Stimulated activated CD8-positive, alpha-beta memory T cell treated with anti-CD3 and anti-CD28 coated beads, Interleukin-15, amount 100 ng/mL, for 1 hour (primary cell): Measurements from ENCODE around the gene KLHL17.

Source experiments
- DNase-seq: peaks from one replicate; pipeline ENCODE4 v3.0.0-alpha.2; 2020; ENCODE audit warnings: low read depth

The KLHL17 gene

DNA sequence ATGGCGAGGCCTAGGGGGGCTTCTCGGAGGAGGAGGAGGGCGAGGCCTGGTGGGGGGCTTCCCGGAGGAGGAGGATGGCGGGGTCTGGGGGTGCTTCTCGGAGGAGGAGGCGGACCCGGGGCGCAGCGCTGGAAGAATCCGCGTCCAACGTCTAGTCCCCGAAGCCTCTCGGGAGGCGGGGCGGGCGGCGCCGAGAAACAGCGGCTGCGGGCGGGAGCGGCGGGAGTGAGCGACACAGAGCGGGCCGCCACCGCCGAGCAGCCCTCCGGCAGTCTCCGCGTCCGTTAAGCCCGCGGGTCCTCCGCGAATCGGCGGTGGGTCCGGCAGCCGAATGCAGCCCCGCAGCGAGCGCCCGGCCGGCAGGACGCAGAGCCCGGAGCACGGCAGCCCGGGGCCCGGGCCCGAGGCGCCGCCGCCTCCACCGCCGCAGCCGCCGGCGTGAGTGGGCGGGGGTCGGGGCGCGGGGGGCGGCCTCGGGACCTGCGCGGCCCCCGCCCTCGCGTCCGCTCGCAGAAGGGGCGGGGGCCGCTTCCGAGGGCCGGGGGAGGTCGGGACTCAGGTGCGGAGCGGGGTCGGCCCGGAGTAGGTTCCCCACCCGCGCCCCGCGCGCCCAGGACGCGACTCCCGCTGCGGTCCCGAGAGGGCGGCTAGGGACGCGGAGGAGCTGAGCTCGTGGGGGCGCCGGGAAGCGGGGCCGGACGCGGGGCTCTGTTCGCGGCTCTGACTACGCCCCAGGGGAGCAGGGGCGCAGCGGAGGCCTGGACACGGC lies at the start of gene KLHL17:
KLHL17 (plus strand) TSS at position 222 of the 769 bp plus-strand sequence; CDS start at position 332, 110 bp downstream.
- peak; percentile 51 for DNase-seq

DNA sequence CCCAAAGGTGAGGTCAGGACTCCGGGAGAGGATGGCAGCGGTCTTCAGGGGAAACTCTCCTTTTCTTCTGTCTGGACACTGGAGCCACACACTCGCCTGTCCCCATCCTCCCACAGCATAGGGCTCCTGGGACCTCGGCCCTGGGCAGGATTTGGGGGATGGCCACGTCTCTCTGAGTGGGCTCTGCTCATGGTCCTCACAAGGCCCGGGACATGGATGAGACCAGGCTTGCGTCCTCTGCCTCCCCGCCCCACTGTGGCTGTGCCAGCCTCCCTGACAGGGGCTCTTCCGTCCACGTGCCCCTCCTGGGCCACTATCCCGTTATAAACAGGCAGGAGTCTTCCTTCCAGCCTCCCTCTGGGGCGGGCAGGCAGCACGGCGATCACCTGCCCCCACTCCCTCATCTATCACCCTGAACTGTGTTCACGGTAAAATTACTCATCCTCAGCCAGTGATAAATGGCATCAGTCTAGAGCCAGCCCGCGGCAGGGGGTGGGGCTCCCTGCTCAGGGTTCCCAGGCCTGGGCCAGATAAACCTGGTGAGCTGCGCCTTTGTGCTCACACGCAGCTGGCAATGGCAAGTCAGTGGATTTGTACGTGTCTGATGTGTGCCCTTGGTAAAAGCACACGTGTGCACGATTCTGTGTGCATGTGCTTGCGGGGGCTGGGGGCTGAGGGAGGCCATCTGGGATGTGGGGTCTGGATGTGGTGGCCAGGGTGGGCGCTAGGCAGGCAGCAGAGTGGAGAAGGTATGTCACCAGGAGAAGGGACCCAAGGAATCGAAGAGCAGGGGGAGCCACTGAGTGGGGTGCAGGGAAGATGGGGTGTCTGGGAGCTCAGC lies 49.3 kb upstream of the KLHL17 start:
- no peak for DNase-seq

DNA sequence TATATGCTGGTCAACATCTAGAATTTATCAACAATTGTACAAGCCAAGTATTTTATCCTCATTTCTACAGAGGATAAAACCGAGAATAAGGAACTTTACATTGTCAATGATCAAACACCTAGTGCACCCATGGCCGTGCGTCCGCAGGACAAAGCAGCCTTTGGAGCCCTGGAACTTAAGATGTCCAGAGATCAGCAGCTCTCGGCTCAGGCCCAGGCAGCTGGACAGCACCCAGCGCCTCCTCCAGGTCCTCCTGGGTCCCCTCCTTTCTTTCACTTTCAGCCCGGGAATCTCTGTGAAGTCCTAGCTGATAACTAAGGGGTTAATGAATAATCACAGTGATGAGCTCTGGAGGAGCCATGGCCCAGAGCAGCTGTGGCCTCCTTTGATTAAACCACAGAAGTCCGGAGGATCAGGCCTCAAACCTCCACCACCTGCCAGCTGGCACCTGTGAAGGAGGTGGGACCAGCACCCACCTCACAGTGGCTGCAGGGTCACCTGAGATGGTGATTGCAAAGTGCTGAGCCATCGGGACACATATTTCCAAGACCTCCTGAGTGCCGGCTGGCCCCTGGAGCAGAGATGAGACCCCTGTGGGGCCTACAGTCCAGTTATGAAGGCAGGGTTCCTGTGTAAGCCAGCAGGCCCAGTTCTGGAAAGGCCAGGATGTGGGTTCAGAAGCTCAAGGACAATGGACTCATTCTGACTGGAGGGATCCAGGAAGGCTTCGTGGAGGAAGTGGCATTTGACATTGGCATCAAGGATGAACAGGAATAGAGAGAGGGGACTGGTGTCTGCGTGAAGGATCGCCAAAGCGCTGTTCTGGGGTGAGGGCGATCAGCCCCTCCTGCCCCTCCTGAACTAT lies 48.3 kb upstream of the KLHL17 start:
- no peak for DNase-seq

DNA sequence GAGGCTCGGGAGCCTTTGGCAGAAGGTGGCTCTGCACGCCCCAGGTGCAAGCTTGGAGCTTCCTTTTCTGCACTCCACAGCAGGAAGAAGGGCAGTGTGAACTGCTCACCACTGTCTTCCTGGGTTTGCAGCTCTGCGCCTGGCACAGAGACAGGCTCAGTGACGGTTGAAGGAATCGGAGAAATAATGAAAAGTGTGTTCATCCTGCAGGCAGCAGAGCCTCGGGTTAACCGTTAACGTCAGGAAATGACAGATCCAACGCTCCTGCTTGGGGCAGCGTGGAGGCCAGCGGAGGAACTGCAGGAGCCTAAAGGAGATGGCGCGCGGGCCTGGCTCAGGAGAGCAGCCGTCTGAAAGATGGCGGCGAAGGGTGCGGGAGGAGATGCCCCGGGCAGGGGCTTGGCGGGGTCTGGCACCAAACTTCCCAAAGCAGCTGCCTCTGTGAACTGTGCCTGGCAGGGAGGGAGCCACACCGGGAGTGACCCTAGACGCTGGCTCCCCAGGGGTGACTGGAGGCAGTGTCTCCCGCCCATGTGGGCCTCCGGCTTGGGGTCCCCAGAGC lies 47.6 kb upstream of the KLHL17 start:
- no peak for DNase-seq

DNA sequence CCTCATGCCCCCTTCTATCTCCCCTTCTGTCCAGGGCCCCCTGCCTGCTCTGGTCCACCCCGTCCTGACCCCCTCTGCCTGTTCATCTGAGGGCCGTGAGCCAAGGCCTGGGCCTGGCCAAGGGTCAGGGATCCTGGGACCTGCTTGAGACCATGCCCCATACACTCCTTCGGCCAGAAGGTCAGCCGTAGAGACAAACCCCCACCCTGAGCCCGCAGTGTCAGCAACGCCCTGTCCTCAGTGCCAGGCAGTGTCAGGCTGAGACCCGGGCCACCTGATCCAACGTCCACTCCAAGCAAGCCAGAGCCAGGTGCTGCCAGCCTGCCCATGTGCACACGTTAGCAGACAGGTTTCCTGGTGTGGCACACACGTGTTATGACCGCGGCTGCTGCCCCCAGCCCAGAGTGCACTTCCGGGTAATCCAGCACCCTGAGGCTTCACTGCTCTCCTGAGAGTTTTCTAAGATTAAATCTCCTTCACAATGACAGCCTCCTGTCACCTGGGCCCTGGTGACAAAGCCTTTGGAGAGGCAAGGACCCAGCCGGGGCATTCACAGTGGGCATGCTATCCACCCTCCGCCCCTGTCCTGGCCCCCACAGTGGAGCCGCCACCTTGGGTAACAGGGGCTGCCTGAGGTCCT lies 46.8 kb upstream of the KLHL17 start:
- no peak for DNase-seq

DNA sequence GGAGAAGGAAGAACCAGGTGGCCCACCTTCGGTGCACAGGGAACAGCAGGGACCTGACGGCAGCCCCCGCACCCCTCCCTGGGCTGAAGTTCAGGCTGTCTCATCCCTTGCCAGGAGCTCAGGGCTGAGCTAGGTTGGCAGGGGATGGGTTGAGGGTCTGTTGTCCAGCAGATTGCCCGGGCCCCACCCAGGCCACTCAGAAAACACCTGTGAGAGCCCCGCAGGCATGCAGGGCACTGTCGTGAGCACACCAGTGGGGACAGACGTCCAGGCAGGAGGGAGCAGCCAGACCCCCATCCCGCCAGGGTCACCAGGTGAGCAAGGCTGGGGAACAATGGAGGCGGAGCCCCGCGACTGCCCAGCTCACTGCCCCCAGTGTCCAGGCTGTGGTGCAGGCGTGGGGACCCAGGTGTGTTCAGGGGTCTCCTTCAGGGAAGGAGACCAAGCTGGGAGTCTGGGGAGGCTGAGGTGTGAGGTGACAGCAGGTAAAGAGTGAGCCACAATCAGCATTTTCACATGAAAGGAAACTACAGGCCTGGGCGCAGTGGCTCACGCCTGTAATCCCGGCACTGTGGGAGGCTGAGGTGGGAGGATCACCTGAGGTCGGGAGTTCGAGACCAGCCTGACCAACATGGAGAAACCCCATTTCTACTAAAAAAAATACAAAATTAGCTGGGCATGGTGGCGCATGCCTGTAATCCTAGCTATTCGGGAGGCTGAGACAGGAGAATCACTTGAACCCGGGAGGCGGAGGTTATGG lies 46.1 kb upstream of the KLHL17 start:
- no peak for DNase-seq

DNA sequence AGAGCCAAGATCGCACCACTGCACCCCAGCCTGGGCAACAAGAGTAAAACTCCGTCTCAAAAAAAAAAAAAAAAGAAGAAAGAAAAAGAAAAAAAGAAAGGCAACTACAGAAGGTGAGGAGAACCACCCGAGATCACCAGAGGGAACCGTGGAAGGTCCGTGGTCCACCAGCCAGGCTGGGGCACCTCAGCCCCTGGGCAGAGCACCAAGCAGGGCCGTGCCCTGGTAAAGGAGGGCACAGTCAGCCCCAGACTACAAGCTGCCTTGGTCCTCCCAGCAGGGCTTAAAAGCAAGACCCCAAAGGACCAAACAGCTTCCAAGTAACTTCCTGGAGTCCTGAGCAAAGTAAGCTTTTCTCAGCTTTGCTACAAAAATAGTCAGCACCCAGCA lies 45.5 kb upstream of the KLHL17 start:
- DNase-seq, result no peak

DNA sequence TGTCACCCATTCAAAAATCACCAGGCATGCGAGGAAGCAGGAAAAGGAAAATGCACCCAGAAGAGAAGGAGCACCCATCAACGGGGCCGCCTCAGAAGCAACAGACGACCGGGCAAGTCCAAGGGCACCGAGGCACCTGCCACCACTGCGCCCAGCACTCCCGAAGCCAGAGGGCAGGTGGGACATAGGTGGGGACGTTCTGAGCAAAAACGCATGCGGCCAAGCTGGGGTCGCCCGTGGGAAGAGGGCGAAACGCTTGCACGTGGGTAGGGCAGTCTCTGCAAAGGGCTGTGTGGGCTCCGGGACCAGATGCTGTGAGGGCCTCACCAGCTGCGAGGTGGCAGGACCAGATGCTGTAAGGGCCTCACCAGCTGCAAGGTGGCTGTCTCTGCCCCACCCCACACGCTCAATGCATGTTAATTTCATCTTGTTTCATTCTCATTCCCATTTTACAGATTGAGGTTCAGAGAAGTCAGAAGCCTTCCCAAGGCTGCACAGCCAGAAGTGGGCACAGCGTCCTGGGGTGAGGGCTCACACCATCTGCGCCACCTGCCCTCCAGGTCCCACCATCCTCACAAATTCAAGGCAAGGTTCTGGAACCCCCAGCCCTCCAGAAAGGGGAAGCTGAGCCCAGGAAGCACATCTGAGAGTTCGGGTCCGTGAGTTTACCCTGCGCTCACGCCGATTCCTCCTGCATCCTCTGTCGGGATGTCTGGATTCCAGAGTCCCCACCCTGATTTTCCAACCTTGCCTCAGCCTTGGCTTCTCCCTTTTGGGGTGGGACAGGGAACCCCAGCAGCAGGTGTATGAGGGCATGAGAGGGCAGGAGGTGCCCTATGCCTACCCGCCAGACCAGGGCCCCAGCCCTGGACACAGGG lies 44.9 kb upstream of the KLHL17 start:
- DNase-seq, result no peak

DNA sequence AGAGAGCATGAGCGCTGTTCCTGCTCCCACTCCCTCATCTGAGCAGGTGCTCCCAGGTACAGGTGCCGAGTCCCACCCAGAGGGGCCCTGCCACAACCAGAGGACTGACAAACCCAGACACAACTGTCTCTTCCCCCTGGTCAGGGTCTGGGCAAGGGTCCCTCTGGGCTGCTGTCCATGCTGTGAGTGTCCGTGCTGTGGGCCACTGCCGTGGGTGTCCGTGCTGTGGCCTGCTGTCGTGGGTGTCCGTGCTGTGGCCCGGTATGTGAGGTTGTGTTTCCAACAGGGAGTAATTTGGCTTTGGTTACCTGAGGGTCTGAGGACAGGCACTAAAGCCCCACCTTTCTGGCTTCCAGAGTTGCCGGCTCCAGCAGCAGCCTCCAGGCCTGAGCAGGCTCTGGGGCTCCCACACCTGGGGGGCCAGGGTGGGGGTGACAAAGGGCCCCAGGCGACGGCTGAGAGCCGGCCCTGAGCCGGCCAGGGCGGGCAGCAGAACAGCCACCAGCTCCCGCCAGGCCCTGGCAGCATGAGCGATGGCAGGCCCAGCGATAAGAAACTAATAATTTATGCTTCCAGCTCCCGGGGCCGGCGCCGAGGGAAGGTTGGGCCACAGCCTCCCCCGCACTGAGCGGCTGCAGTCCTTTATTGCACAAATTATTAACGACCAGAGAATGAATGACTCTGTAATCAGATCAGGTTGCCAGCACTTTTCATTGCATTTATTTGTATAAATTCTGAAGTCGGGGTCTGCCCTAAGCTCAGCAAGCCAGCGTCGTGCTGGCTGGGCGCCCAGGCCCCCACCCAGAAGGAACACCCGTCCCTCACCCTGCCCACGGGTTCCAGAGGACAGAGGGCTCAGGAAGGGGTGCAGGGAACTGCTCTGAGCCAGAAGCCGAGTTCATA lies 44.0 kb upstream of the KLHL17 start:
- no peak for DNase-seq

DNA sequence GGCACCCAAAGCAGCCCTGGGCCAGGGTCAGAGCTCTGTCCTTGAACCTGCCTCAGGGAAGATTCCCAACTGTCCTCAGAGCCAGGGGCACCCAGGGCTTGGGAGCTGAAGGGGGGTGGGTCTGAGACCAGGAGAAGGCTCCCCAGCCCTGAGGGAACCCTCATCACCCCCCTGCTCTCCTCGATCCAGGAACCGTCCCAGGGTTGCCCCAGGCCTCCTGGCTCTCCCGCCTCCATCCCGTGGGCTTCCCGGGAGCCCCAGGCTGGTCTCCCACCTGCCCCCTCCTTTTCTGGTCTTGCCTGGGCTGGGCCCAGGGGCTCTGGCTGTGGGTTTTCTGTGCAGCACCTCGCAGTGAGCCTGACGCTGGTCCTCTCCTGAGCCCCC lies 43.3 kb upstream of the KLHL17 start:
- no peak for DNase-seq

DNA sequence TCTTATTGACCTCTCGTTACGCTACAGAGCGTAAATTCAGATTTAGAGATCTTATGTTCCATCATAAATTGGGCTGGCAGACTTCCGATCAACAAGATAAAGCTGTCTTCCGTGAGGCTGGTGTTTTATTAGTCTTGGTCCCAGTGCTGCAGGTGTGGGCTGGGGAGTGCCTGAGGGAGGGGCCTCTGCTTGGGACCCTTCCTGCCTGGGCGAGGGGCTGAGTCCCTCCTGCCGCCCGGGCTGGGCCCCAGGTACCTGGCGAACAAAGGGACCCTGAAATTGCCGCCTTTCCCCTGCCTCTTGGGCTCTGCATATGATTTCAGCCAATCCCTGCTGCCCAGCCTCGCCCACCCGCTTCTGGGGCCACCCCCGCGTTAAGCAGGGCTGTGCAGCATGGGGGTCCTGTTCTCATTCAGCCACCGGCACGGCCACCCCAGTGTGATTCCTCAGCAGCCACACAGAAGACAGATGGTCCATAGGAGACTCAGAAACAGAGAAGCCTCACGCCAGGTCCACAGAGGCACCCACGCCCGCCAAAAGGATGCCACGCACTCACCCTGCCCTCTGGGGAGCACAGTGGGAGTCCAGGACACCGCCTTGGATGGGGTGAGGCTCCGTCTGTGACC lies 42.8 kb upstream of the KLHL17 start:
- DNase-seq, result no peak

DNA sequence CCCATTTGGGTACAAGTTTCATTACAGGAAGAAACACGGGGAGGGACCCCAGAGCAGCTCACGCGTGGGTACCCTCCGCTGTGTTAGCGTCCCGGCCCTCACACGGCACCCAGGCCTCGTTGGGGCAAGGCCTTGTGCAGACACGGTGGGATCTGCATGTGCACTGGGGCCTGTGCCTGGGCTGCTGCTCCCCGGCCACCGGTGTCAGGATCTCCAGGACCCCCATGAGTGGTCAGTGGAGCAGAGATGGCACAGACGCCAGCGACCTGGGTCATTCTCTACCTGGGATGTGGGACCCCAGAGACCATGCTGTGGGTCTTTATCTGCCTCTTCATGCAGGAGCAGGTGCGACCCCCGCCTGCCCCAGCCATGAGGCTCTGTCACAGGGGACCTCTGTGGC lies 42.0 kb upstream of the KLHL17 start:
- no peak for DNase-seq

DNA sequence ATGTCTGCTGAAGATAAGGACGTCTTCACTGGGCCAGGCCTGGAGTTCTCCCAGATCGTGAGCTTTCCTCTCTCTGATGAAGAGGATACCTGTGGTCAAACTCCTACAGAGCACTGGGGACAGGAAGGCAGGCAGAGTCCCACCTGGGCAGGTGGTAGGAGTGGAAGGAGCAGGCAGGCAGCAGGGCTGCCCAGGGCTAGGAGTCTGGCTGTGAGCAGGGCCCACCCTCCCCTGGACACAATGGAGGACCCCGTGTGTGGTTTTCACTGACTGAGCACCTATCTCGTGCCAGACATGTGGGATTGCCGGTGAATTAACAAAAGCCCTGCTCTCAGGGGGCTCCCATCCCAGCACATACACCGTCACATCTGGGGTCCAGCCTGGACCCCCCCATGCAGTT lies 41.5 kb upstream of the KLHL17 start:
- no peak for DNase-seq

DNA sequence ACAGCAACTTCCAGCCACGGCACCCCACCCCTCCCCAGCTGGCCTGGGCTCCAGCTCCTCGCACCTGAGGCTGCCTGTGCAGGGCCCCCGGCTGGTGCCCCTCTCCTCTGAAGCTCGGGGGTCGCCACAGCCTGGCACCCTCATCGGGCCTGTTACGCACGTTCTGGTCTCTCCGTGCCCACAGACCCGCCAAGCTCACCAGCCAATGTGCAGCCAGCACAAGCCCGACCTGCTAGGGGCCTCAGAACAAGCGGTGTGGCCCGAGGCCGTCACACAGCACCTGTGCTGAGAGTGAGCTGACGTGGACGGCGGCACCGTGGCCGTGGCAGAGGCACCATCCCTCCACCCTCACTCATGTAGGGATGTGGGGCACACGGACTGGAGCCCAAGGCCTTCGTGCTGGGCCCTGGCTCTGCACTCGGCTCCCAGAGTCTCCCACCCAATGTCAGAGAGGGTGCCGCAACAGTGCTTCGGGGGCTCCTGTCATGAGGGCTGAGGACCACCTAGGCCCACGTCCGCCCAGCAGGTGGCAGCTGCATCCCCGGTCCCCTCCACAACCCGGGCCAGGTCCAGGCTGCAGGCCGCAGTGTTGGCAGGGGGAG lies 41.0 kb upstream of the KLHL17 start:
- no peak for DNase-seq

DNA sequence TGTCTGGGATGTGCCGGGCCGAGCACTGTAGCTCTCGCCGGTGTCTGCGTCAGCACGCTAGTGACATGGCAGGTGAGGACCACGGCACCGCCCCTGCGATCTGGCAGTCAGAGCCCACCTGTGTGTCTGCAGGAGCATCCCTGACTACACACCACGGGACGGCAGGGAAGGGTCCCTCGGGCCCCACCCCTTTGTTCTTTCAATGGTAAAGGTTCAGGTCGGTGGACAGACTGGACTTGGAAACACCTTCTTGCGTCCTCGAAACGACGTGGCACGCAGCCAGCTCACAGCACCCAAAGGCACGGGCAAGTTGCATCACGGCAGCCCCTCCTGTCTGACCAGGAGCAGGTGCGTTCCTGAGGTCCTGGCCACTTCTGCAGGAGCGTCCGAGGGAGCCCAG lies 40.4 kb upstream of the KLHL17 start:
- DNase-seq, result no peak

DNA sequence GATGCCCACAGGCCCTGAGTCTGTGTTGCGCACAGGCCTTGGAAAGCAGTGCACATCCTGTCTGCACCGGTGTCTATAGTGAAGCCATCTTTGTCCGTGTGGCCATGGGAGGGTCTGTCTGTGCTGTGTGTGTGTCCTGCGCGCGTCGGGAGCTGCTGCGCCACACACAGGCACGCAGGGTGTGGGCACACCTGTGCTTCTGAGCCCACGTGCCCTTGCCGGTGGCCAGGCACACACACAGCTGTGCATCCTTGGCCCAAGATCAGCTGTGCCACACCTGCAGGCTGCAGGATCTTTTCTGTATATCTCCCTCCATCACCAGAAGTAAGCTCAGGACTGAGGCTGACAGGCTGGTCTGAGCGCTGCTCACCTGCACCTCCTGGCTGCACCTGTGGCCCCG lies 39.9 kb upstream of the KLHL17 start:
- DNase-seq, result no peak

DNA sequence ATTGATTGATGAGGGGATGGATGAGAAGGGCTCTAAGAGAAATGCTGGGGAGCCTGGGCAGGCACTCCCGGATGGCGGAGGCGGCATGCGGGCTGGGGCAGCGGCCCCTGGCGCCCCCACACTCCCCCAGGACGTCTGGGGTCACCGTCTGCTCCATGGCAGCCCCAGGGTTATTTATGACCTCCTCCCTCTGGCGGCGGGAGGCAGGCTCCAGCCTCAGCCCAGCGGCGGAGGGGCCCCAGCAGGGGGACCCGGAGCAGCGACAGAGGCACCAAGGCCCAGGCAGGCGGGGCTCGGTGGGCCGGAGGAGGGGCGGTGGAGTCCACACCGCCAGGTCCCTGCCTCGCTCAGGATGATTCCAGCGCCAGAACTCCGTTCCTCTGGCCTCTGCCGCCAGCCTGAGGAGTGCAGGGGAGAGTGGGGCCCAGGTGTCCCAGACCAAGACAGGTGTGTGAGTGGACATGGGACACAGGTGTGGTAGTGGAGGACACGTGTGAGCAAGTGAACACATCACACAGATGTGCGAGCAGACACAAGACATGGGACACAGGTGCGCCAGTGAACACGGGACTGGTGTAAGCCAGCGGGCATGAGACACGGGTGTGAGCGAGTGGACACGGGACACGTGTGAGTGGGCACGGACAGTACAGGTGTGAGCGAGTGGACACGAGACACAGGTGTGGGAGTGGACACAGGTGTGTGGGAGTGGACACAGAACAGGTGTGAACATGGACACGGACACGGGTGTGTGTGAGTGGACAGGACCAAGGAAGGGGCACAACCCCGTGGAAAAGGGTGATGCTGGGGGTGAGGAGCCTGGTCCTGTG lies 39.2 kb upstream of the KLHL17 start:
- no peak for DNase-seq
